HepG2 (cell line): Measurements from ENCODE around the gene CNBD2. TPM values are rescaled to one million over a fixed set of nuclear protein-coding genes. Genes with fewer than 3 reads are reported as not detected.

ENCODE experiments used
- BORCS8-MEF2B ChIP-seq: sonication (generic); formaldehyde crosslinking; IDR thresholded peaks from 2 replicates; pipeline ENCODE4 v1.8.0; 2022; ENCODE audit warnings: mild to moderate bottlenecking, missing genetic modification reagents
- CREB1 ChIP-seq, 2 experiments: fragments of 450-650 bp in 1 of 2; IDR thresholded peaks; 2 replicates each; pipeline ENCODE4 v1.6.1; 2016 to 2017; ENCODE audit warnings: control low read depth in 1 of 2, mild to moderate bottlenecking in 1 of 2, missing compliant biosample characterization in 1 of 2, missing genetic modification characterization in 1 of 2
- CREBL2 ChIP-seq: sonication (generic); formaldehyde crosslinking; IDR thresholded peaks from 2 replicates; pipeline ENCODE4 v1.8.1; 2023; ENCODE audit warnings: missing genetic modification reagents, mild to moderate bottlenecking, borderline replicate concordance
- CSRNP1 ChIP-seq: sonication (generic); formaldehyde crosslinking; IDR thresholded peaks from 2 replicates; pipeline ENCODE4 v1.8.1; 2023; ENCODE audit warnings: mild to moderate bottlenecking, missing genetic modification reagents
- GLMP ChIP-seq: sonication (generic); formaldehyde crosslinking; IDR thresholded peaks from 2 replicates; pipeline ENCODE4 v1.9.0; 2021; ENCODE audit warnings: missing genetic modification reagents, mild to moderate bottlenecking, borderline replicate concordance
- KLF12 ChIP-seq: sonication (generic); formaldehyde crosslinking; IDR thresholded peaks from 2 replicates; pipeline ENCODE4 v1.4.0; 2020; ENCODE audit warnings: missing genetic modification reagents, borderline replicate concordance
- NFKBIZ ChIP-seq: IDR thresholded peaks from 2 replicates; pipeline ENCODE4 v1.6.1; 2018; ENCODE audit warnings: missing genetic modification reagents, missing compliant biosample characterization
- NFYC ChIP-seq: IDR thresholded peaks from 2 replicates; pipeline ENCODE4 v1.6.1; 2016; ENCODE audit warnings: missing genetic modification reagents, missing compliant biosample characterization
- PHF20 ChIP-seq: sonication (generic); formaldehyde crosslinking; IDR thresholded peaks from 2 replicates; pipeline ENCODE4 v1.5.0; 2020; ENCODE audit warnings: mild to moderate bottlenecking, missing genetic modification reagents
- POLR2G ChIP-seq: fragments of 200-400 bp; formaldehyde crosslinking; IDR thresholded peaks from 2 replicates; pipeline ENCODE4 v1.6.1; 2018; ENCODE audit warnings: mild to moderate bottlenecking, low read depth, low read length, moderate library complexity
- SIX4 ChIP-seq: sonication (generic); formaldehyde crosslinking; IDR thresholded peaks from 2 replicates; pipeline ENCODE4 v1.4.0; 2020; ENCODE audit warnings: missing genetic modification reagents
- SOX5 ChIP-seq: IDR thresholded peaks from 2 replicates; pipeline ENCODE4 v1.6.1; 2016; ENCODE audit warnings: borderline replicate concordance
- SRSF9 ChIP-seq: fragments of 200-400 bp; formaldehyde crosslinking; IDR thresholded peaks from 2 replicates; pipeline ENCODE4 v1.6.1; 2018; ENCODE audit warnings: borderline replicate concordance, mild to moderate bottlenecking, low read depth, low read length; ENCODE audit not compliant: insufficient read depth, poor library complexity, severe bottlenecking
- TBX2 ChIP-seq: sonication (generic); formaldehyde crosslinking; IDR thresholded peaks from 2 replicates; pipeline ENCODE4 v1.5.0; 2020; ENCODE audit warnings: missing genetic modification reagents, mild to moderate bottlenecking, borderline replicate concordance
- TP53 ChIP-seq: sonication (generic); formaldehyde crosslinking; conservative IDR thresholded peaks from 2 replicates; pipeline ENCODE4 v1.4.0; 2020; ENCODE audit warnings: missing genetic modification reagents
- ZBTB34 ChIP-seq: sonication (generic); formaldehyde crosslinking; IDR thresholded peaks from 2 replicates; pipeline ENCODE4 v1.8.0; 2022; ENCODE audit warnings: mild to moderate bottlenecking, missing genetic modification reagents
- ZBTB38 ChIP-seq: sonication (generic); formaldehyde crosslinking; IDR thresholded peaks from 2 replicates; pipeline ENCODE4 v1.5.1; 2020; ENCODE audit warnings: mild to moderate bottlenecking, missing genetic modification reagents
- ZBTB44 ChIP-seq: sonication (generic); formaldehyde crosslinking; IDR thresholded peaks from 2 replicates; pipeline ENCODE4 v1.4.0; 2020; ENCODE audit warnings: missing genetic modification reagents
- ZFP62 ChIP-seq: sonication (generic); formaldehyde crosslinking; IDR thresholded peaks from 2 replicates; pipeline ENCODE4 v1.4.0; 2020; ENCODE audit warnings: missing genetic modification reagents
- ZNF414 ChIP-seq: sonication (generic); formaldehyde crosslinking; IDR thresholded peaks from 2 replicates; pipeline ENCODE4 v1.5.0; 2020; ENCODE audit warnings: missing genetic modification reagents
- ZNF496 ChIP-seq: sonication (generic); formaldehyde crosslinking; IDR thresholded peaks from 2 replicates; pipeline ENCODE4 v1.8.1; 2023; ENCODE audit warnings: mild to moderate bottlenecking, moderate library complexity, missing genetic modification reagents; ENCODE audit not compliant: insufficient replicate concordance
- ZNF598 ChIP-seq: sonication (generic); formaldehyde crosslinking; IDR thresholded peaks from 2 replicates; pipeline ENCODE4 v1.5.1; 2020; ENCODE audit warnings: mild to moderate bottlenecking, missing genetic modification reagents, borderline replicate concordance
- polyA plus RNA-seq, 8 experiments: library from polyadenylated mRNA; depleted of rRNA in 3 of 8; stranded (reverse) in 7 of 8; unstranded in 1 of 8; fragments of >200 nt; fragmentation: Illumina TruSeq in 4 of 8; extraction: Trizol in 4 of 8; gene quantifications; 2 replicates each; pipeline versions ENCODE4 v1.2.1 to v1.2.3, GENCODE V29; 2011 to 2016; ENCODE audit warnings: low read depth in 4 of 8, missing spikeins in 1 of 8, mixed read lengths in 1 of 8; ENCODE audit not compliant: insufficient read depth in 1 of 8
- total RNA-seq, 5 experiments: library from RNA; depleted of rRNA; stranded (reverse); fragments of >200 nt; fragmentation: Illumina TruSeq; extraction: Trizol; gene quantifications; 2 replicates each; pipeline ENCODE4 v1.2.3, GENCODE V29; 2016; ENCODE audit warnings: low read depth in 1 of 5

CNBD2 gene
- total and polyA plus RNA-seq, 2 of the 13 experiments (the other 11 are each of a cell fraction or from before 2014, with no cell fraction given), result 12.4 to 22.8 TPM

GRCh38 chr20:36043892-36044515 is 75.6 kb downstream of the CNBD2 start (continued):
- TF ChIP-seq CSRNP1 (CRISPR knock-in tag) (no peak), ZBTB34 (CRISPR knock-in tag) (no peak), ZNF598 (CRISPR knock-in tag) (no peak), SOX5 (CRISPR knock-in tag) (no peak), TP53 (CRISPR knock-in tag) (no peak), SRSF9 (no peak), POLR2G (0 out of 2 replicates have a peak, but pooled peaks have one; percentile 36), SIX4 (CRISPR knock-in tag) (no peak), PHF20 (CRISPR knock-in tag) (0 out of 2 replicates have a peak, but pooled peaks have one; percentile 21), ZBTB38 (peak; percentile 26; the same call in 1 of the 2 replicates), ZBTB44 (CRISPR knock-in tag) (no peak), CREB1 (IDR thresholded peaks at IDR 0.05) (no peak), CREB1 (CRISPR knock-in tag; IDR thresholded peaks at IDR 0.05) (no peak), ZFP62 (CRISPR knock-in tag) (0 out of 2 replicates have a peak, but pooled peaks have one; percentile 30), TBX2 (CRISPR knock-in tag) (peak; percentile 22; the same call in 1 of the 2 replicates), BORCS8-MEF2B (CRISPR knock-in tag) (no peak), CREBL2 (no peak), NFKBIZ (CRISPR knock-in tag) (no peak), KLF12 (CRISPR knock-in tag) (no peak), NFYC (CRISPR knock-in tag) (no peak), ZNF496 (CRISPR knock-in tag) (no peak), GLMP (no peak), ZNF414 (CRISPR knock-in tag) (no peak)
